Subcutaneous adipose tissue (tissue), 4 donors: ENCODE data around the gene SYNDIG1. TPM values are rescaled to one million over a fixed set of nuclear protein-coding genes. Genes with fewer than 3 reads are reported as not detected.

ENCODE experiments used
- CTCF ChIP-seq: fragments of 450-650 bp; IDR thresholded peaks from one replicate; pipeline ENCODE4 v1.5.1; 2016; ENCODE audit warnings: low read depth, mild to moderate bottlenecking, control low read depth, antibody characterized with exemption, moderate library complexity
- total RNA-seq, 4 donors: library from RNA; depleted of rRNA; stranded (reverse); fragments of >200 nt; gene quantifications; one replicate each; pipeline ENCODE4 v1.1.0, GENCODE V29; 2016

Gene SYNDIG1
- total RNA-seq, 4 donors from 2014 or later: 0.17 to 1.5 TPM; not detected in 2

GRCh38 chr20:24622856-24623255 lies 153.4 kb downstream of the SYNDIG1 start:
- TF ChIP-seq CTCF: no peak

- TF ChIP-seq CTCF: no peak
These were observed 157.9 kb downstream of the SYNDIG1 start for GRCh38 chr20:24627291-24627690.

- no peak for TF ChIP-seq CTCF
These were observed 158.5 kb downstream of the SYNDIG1 start for GRCh38 chr20:24627926-24628325.

- no peak for TF ChIP-seq CTCF
These were observed 159.6 kb downstream of the SYNDIG1 start for GRCh38 chr20:24628985-24629384.

GRCh38 chr20:24629668-24630067 lies 160.2 kb downstream of the SYNDIG1 start:
- TF ChIP-seq CTCF: no peak

- TF ChIP-seq CTCF: no peak
These were observed 161.2 kb downstream of the SYNDIG1 start for GRCh38 chr20:24630486-24631172.

GRCh38 chr20:24631173-24631505 lies 161.7 kb downstream of the SYNDIG1 start:
- TF ChIP-seq CTCF: no peak
